HepG2 (cell line): ENCODE results near the gene USP43. TPM values are rescaled to one million over a fixed set of nuclear protein-coding genes. Genes with fewer than 3 reads are reported as not detected.
"Not testable (repeated sequence)": the region's sequence is repeated elsewhere in the genome, so short reads cannot be mapped to it uniquely, and the experiment has no call there.

Experiments used
- ATAC-seq: fragments of 200-7000 bp; cut with Tn5 transposase; 3 replicates; pipeline ENCODE4 v1.9.1; 2020; ENCODE audit warnings: mild to moderate bottlenecking, moderate library complexity
- BruUV-seq: library from RNA; stranded (reverse); fragments of 400-500 nt; replicated peaks from 2 replicates; lab custom pipeline; 2021; lab: Mats Ljungman, UMichigan
- CTCF ChIA-PET: fragments of 300-600 bp; formaldehyde crosslinking; extraction: SDS; loops from one replicate; lab custom pipeline; 2021; ENCODE audit warnings: low total read pairs, inconsistent platforms, low intra/inter-chr PET ratio; lab: Yijun Ruan, JAX
- POLR2A ChIA-PET: fragments of 350-600 bp; sonication (Branson Sonifier 250); formaldehyde crosslinking; loops from one replicate; lab custom pipeline; 2020; ENCODE audit warnings: antibody characterized with exemption, inconsistent platforms; lab: Yijun Ruan, JAX
- DNase-seq: peaks from one replicate; pipeline ENCODE4 v3.0.0-alpha.2; 2015; ENCODE audit warnings: low spot score
- FAIRE-seq: peaks from 3 replicates; lab custom pipeline; 2011; peaks lifted over from hg19 to GRCh38; lab: Jason Lieb, UNC
- H2AFZ ChIP-seq: one replicate; pipeline ENCODE4 v1.6.1; 2011; ENCODE audit warnings: low read length, inconsistent platforms
- H3K27ac ChIP-seq: fragments of 300-600 bp; 3 replicates; pipeline ENCODE4 v1.8.0; 2011; ENCODE audit warnings: mixed run types, mild to moderate bottlenecking, mixed read lengths, low read length, inconsistent platforms; ENCODE audit not compliant: insufficient read depth; ENCODE audit errors: extremely low read length
- H3K27me3 ChIP-seq, 2 experiments: fragments of 200-600 bp in 1 of 2; 2 replicates in 1 of 2; 3 replicates in 1 of 2; pipeline versions ENCODE4 v1.6.0 to v1.8.0; 2011; ENCODE audit warnings: low read length in 2 of 2, mild to moderate bottlenecking in 2 of 2, moderate library complexity in 2 of 2, inconsistent platforms in 1 of 2; ENCODE audit not compliant: insufficient read depth in 2 of 2, control insufficient read depth in 1 of 2
- H3K36me3 ChIP-seq, 2 experiments: fragments of 200-600 bp in 1 of 2; replicated peaks in 1 of 2; 2 replicates in 1 of 2; 3 replicates in 1 of 2; pipeline versions ENCODE4 v1.5.1 to v1.8.0; 2011; ENCODE audit warnings: low read length in 2 of 2, inconsistent platforms in 1 of 2; ENCODE audit not compliant: insufficient read depth in 2 of 2, control insufficient read depth in 1 of 2
- H3K4me1 ChIP-seq: 2 replicates; pipeline ENCODE4 v1.5.1; 2012; ENCODE audit warnings: low read length, inconsistent platforms; ENCODE audit not compliant: insufficient read depth
- H3K4me2 ChIP-seq: 2 replicates; pipeline ENCODE4 v1.6.0; 2011; ENCODE audit warnings: low read depth, low read length, inconsistent platforms
- H3K4me3 ChIP-seq, 3 experiments: fragments of 200-600 bp in 1 of 3; sonication (generic), shearing (Covaris generic) in 1 of 3; replicated peaks in 1 of 3; 2 replicates each; pipeline ENCODE4 v1.5.1; 2011 to 2016; ENCODE audit warnings: low read length in 3 of 3, inconsistent platforms in 2 of 3, low read depth in 2 of 3, mild to moderate bottlenecking in 2 of 3, control low read depth in 1 of 3, mixed read lengths in 1 of 3; ENCODE audit not compliant: insufficient read depth in 1 of 3
- H3K79me2 ChIP-seq: one replicate; pipeline ENCODE4 v1.6.1; 2011; ENCODE audit warnings: low read length, inconsistent platforms; ENCODE audit not compliant: insufficient read depth
- H3K9ac ChIP-seq: 2 replicates; pipeline ENCODE4 v1.6.0; 2011; ENCODE audit warnings: mild to moderate bottlenecking, low read depth, low read length, inconsistent platforms; ENCODE audit not compliant: insufficient read depth
- H3K9me3 ChIP-seq: 2 replicates; pipeline ENCODE4 v1.5.1; 2012; ENCODE audit warnings: mild to moderate bottlenecking, low read length
- H4K20me1 ChIP-seq: 2 replicates; pipeline ENCODE4 v1.6.0; 2011; ENCODE audit warnings: inconsistent platforms, mild to moderate bottlenecking, low read length, moderate library complexity; ENCODE audit not compliant: insufficient read depth
- ATF7 ChIP-seq, 2 experiments: fragments of 450-650 bp in 1 of 2; sonication (generic) in 1 of 2; formaldehyde crosslinking in 1 of 2; IDR thresholded peaks; 2 replicates each; pipeline versions ENCODE4 v1.4.0 to v1.6.1; 2016 to 2020; ENCODE audit warnings: antibody characterized with exemption in 1 of 2, mild to moderate bottlenecking in 1 of 2, missing genetic modification reagents in 1 of 2
- CENPX ChIP-seq: sonication (generic); formaldehyde crosslinking; IDR thresholded peaks from 2 replicates; pipeline ENCODE4 v1.9.0; 2021; ENCODE audit warnings: mild to moderate bottlenecking, missing genetic modification reagents, moderate library complexity
- CREB1 ChIP-seq, 2 experiments: fragments of 450-650 bp in 1 of 2; IDR thresholded peaks; 2 replicates each; pipeline ENCODE4 v1.6.1; 2016 to 2017; ENCODE audit warnings: control low read depth in 1 of 2, mild to moderate bottlenecking in 1 of 2, missing compliant biosample characterization in 1 of 2, missing genetic modification characterization in 1 of 2
- FOSL1 ChIP-seq: sonication (generic); formaldehyde crosslinking; IDR thresholded peaks from 2 replicates; pipeline ENCODE4 v1.9.0; 2021; ENCODE audit warnings: missing genetic modification reagents, borderline replicate concordance
- MBD4 ChIP-seq: IDR thresholded peaks from 2 replicates; pipeline ENCODE4 v1.6.1; 2012; ENCODE audit warnings: low read length, inconsistent platforms, borderline replicate concordance
- MTF1 ChIP-seq: sonication (generic); formaldehyde crosslinking; IDR thresholded peaks from 2 replicates; pipeline ENCODE4 v1.5.0; 2020; ENCODE audit warnings: missing genetic modification reagents
- PTBP1 ChIP-seq: fragments of 200-400 bp; formaldehyde crosslinking; IDR thresholded peaks from 2 replicates; pipeline ENCODE4 v1.6.1; 2018; ENCODE audit warnings: low read length, low read depth; ENCODE audit not compliant: poor library complexity, severe bottlenecking
- XBP1 ChIP-seq: sonication (generic); formaldehyde crosslinking; IDR thresholded peaks from 2 replicates; pipeline ENCODE4 v1.5.0; 2020; ENCODE audit warnings: missing genetic modification reagents
- ZKSCAN1 ChIP-seq: fragments of 150-350 bp; IDR thresholded peaks from 2 replicates; pipeline ENCODE4 v1.6.1; 2014; ENCODE audit warnings: low read length
- ZNF350 ChIP-seq: sonication (generic); formaldehyde crosslinking; IDR thresholded peaks from 2 replicates; pipeline ENCODE4 v1.4.0; 2020; ENCODE audit warnings: mild to moderate bottlenecking, low read depth, missing genetic modification reagents, borderline replicate concordance
- ZNF431 ChIP-seq: sonication (generic); formaldehyde crosslinking; IDR thresholded peaks from 2 replicates; pipeline ENCODE4 v1.9.0; 2022; ENCODE audit warnings: missing genetic modification reagents, low read depth, mild to moderate bottlenecking, borderline replicate concordance
- ZNF674 ChIP-seq: sonication (generic); formaldehyde crosslinking; IDR thresholded peaks from 2 replicates; pipeline ENCODE4 v1.5.0; 2020; ENCODE audit warnings: low read depth, mild to moderate bottlenecking, missing genetic modification reagents
- WGBS: methylation state at CpG from one replicate; pipeline ENCODE4 v1.1.6; 2017; ENCODE audit warnings: low lambda C conversion rate; 5-methylcytosine and 5-hydroxymethylcytosine counted together
- in situ Hi-C: cut with HindIII; loops from 2 replicates; pipeline ENCODE4 v1.10.0; 2017; ENCODE audit warnings: low pct_unique_long_range_greater_than_20kb; ENCODE audit not compliant: extremely low pct_ligation_motif_present
- intact Hi-C: fragments of 100-400 bp; cut with micrococcal nuclease; formaldehyde crosslinking; loops from one replicate; pipeline ENCODE4 v1.10.0; 2022; ENCODE audit not compliant: unreplicated experiment
- polyA plus RNA-seq, 8 experiments: library from polyadenylated mRNA; depleted of rRNA in 3 of 8; stranded (reverse) in 7 of 8; unstranded in 1 of 8; fragments of >200 nt; fragmentation: Illumina TruSeq in 4 of 8; extraction: Trizol in 4 of 8; gene quantifications; 2 replicates each; pipeline versions ENCODE4 v1.2.1 to v1.2.3, GENCODE V29; 2011 to 2016; ENCODE audit warnings: low read depth in 4 of 8, missing spikeins in 1 of 8, mixed read lengths in 1 of 8; ENCODE audit not compliant: insufficient read depth in 1 of 8
- total RNA-seq, 5 experiments: library from RNA; depleted of rRNA; stranded (reverse); fragments of >200 nt; fragmentation: Illumina TruSeq; extraction: Trizol; gene quantifications; 2 replicates each; pipeline ENCODE4 v1.2.3, GENCODE V29; 2016; ENCODE audit warnings: low read depth in 1 of 5
- TF ChIP-seq, protein P1 (sequence below): sonication (generic); formaldehyde crosslinking; IDR thresholded peaks from 2 replicates; pipeline ENCODE4 v1.8.1; 2023; ENCODE audit warnings: mild to moderate bottlenecking, missing genetic modification reagents

USP43 gene
- total and polyA plus RNA-seq, 2 of the 13 experiments (the other 11 are each of a cell fraction or from before 2014, with no cell fraction given), result 1.6 to 2.2 TPM

DNA sequence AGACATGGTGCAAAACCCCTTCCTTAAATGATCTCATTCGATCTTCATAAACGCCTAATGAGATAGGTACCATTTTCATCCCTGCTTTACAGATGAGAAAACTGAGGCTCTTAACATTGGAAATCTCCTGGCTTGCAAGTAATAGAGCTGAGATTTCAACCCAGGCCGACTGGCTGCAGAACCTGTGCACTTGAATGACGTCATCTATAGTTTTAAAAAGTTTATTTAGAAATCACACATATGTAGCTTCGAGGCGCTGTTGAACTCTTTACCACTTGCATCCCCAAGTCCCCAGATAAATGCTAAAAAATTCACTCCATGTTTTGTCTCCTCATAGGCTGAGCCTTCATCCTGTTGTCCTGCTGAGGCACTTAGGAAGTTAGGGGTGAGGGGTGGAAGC lies 38.9 kb upstream of the USP43 start:
- Histone ChIP-seq H3K4me2 (no peak overlapping the region), H4K20me1 (no peaks in the 10 kb centered on the region), H3K4me3 (no peak overlapping the region), H3K9ac (no peak overlapping the region), H3K9me3 (no peaks in the 10 kb centered on the region), H2AFZ (no peak overlapping the region), H3K4me1 (no peaks in the 10 kb centered on the region), H3K79me2 (no peaks in the 10 kb centered on the region), H3K27ac (no peak overlapping the region), H3K36me3 (no peaks in the 10 kb centered on the region), H3K27me3 (peaks cover 0 to 10% of the 10 kb centered on the region in 2 experiments; a peak in 1 of 5 replicates)
- TF ChIP-seq PTBP1, result no peak
- TF ChIP-seq ATF7 (IDR thresholded peaks at IDR 0.05), result peak; percentile 99
- TF ChIP-seq ATF7 (CRISPR knock-in tag; IDR thresholded peaks at IDR 0.05), result no peak
- no peak for TF ChIP-seq ZNF674 (CRISPR knock-in tag)
- TF ChIP-seq ZNF350 (CRISPR knock-in tag), result no peak
- TF ChIP-seq CENPX (CRISPR knock-in tag), result no peak
- TF ChIP-seq FOSL1 (CRISPR knock-in tag), result no peak
- TF ChIP-seq CREB1 (IDR thresholded peaks at IDR 0.05), result peak; percentile 90
- no peak for TF ChIP-seq CREB1 (CRISPR knock-in tag; IDR thresholded peaks at IDR 0.05)
- TF ChIP-seq MBD4, result no peak
- no peak for TF ChIP-seq ZNF431 (CRISPR knock-in tag)
- TF ChIP-seq, protein P1, sequence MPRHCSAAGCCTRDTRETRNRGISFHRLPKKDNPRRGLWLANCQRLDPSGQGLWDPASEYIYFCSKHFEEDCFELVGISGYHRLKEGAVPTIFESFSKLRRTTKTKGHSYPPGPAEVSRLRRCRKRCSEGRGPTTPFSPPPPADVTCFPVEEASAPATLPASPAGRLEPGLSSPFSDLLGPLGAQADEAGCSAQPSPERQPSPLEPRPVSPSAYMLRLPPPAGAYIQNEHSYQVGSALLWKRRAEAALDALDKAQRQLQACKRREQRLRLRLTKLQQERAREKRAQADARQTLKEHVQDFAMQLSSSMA (CRISPR knock-in tag), result no peak
- no peak for TF ChIP-seq MTF1 (CRISPR knock-in tag)
- TF ChIP-seq XBP1, result no peak
- TF ChIP-seq ZKSCAN1, result no peak
- no peak for FAIRE-seq
- intact Hi-C loops (no loop called here), in situ Hi-C loops (no loop called here)
- POLR2A ChIA-PET, result no interaction called here
- no peak for ATAC-seq
- 4% methylated on average over 6 of the region's 6 CpGs for WGBS
- DNase-seq, result no peak
- CTCF ChIA-PET, result no interaction called here
- no TSS peak for BruUV-seq

DNA sequence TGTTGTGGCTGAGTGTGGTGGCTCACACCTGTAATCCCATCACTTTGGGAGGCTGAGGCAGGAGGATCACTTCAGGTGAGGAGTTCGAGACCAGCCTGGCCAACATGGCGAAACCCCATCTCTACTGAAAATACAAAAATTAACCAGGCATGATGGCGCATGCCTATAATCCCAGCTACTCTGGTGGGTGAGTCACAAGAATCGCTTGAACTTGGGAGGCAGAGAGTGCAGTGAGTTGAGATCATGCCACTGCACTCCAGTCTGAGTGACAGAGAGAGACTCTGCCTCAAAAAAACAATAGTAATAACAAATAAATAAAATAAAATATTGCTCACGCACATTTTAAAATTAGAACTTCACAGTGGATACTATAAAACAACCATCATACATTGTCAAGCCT lies 38.3 kb upstream of the USP43 start:
- H3K4me2 ChIP-seq, H3K9me3 ChIP-seq, H4K20me1 ChIP-seq, BruUV-seq, intact Hi-C loops, CTCF ChIA-PET, H3K4me3 ChIP-seq, FAIRE-seq, H3K9ac ChIP-seq, H3K27ac ChIP-seq, DNase-seq, H3K4me1 ChIP-seq, H2AFZ ChIP-seq, ATAC-seq, H3K36me3 ChIP-seq, H3K79me2 ChIP-seq, in situ Hi-C loops, POLR2A ChIA-PET: not testable (repeated sequence)
- H3K27me3 ChIP-seq, result peaks cover 0 to 10% of the 10 kb centered on the region in 2 experiments; a peak in 1 of 5 replicates
- 23% methylated on average over 5 of the region's 5 CpGs for whole genome bisulfite sequencing
